ENCODE results near the gene HGFAC. TPM values are rescaled to one million over a fixed set of nuclear protein-coding genes. Genes with fewer than 3 reads are reported as not detected.

HGFAC gene
- total RNA-seq (2013; cell fraction: nucleolus; rRNA removed), result not detected in 2 replicates
- total RNA-seq (2014; rRNA removed) (not detected in 2 replicates), total RNA-seq (2014; rRNA removed; fragmentation: Illumina TruSeq; extraction: Trizol) (not detected in 2 replicates), total RNA-seq (2021) (0.38 TPM in 1 of 2 replicates, not detected in the other), polyA plus RNA-seq (2011; rRNA removed) (not detected in 2 replicates), polyA plus RNA-seq (2014; fragmentation: Illumina TruSeq; extraction: Trizol) (not detected in 2 replicates), polyA plus RNA-seq (2014; fragmentation: Nextera tagmentation; extraction: Ambion mirVana) (not detected), polyA plus RNA-seq (2014; rRNA removed) (not detected in 2 replicates), polyA plus RNA-seq (2016; fragmentation: Nextera tagmentation; extraction: Ambion mirVana) (not detected), polyA minus RNA-seq (2011; rRNA and poly(A)+ RNA removed) (not detected in 2 replicates), Bru-seq, nascent RNA (not detected), BruChase-seq, experiment 1, labeled RNA remaining after a 6-hour chase (percentile 18 among the genes with signal in this experiment), BruChase-seq, experiment 2, labeled RNA remaining after a 2-hour chase (percentile 16 among the genes with signal in this experiment)
- not detected for polyA plus RNA-seq (2011; ENCODE audit: low read depth)
- not detected in 2 replicates for polyA plus RNA-seq (2011; cell fraction: cytosol; rRNA removed)
- polyA plus RNA-seq (2011; cell fraction: nucleus; rRNA removed), result not detected in 2 replicates
- polyA plus RNA-seq (2012), result not detected in 2 replicates
- not detected in 2 replicates for polyA minus RNA-seq (2011; cell fraction: cytosol; rRNA and poly(A)+ RNA removed)
- polyA minus RNA-seq (2011; cell fraction: nucleus; rRNA and poly(A)+ RNA removed), result not detected in 2 replicates
- long read RNA-seq, experiment 1, result 0 reads
- long read RNA-seq, experiment 2, result 0 reads

GRCh38 chr4:3441501-3442459 lies at the start of gene HGFAC:
TSS of gene HGFAC (plus strand) at chr4:3441968. CDS start at chr4:3442002, 34 bp downstream.
- in situ Hi-C loops (cut with MboI), result loop anchor here (10.0 kb wide), 1 partner anchor 337 kb away; no protein-coding TSS in a partner anchor
- TF ChIP-seq IRF3 (IDR thresholded peaks at IDR 0.05) (no peak), BMI1 (IDR thresholded peaks at IDR 0.05; ENCODE audit: borderline replicate concordance) (no peak), STAT3 (IDR thresholded peaks at IDR 0.05; ENCODE audit: low read depth, low read length) (no peak), NRF1 (conservative IDR thresholded peaks at IDR 0.05; ENCODE audit: low read depth, low read length) (no peak), CBX3 (IDR thresholded peaks at IDR 0.05; ENCODE audit: borderline replicate concordance, low read depth) (no peak), PML (IDR thresholded peaks at IDR 0.05; ENCODE audit: low read length) (no peak), LARP7 (IDR thresholded peaks at IDR 0.05) (no peak), IKZF1 (conservative IDR thresholded peaks at IDR 0.05) (no peak), YY1 (IDR thresholded peaks at IDR 0.05; ENCODE audit: low read depth, low read length) (no peak), TCF3 (IDR thresholded peaks at IDR 0.05; ENCODE audit: borderline replicate concordance, insufficient read depth, low read depth, low read length) (no peak), YBX1 (IDR thresholded peaks at IDR 0.05) (no peak), IRF5 (IDR thresholded peaks at IDR 0.05; ENCODE audit: borderline replicate concordance) (no peak), NR2C1 (IDR thresholded peaks at IDR 0.05) (no peak)

More at GRCh38 chr4:3441501-3442459, at the start of gene HGFAC:
- ChIA-PET SMC1A (ENCODE audit: uncharacterized antibody, unreplicated experiment) (interaction anchor here (5.8 kb wide), 1 partner anchor 96 kb away, joined by 35 read pairs; no protein-coding TSS in a partner anchor), RAD21 (ENCODE audit: unreplicated experiment) (interaction anchor here (1.0 to 2.6 kb wide), 2 partner anchors 49 to 96 kb away, joined by 3 to 16 read pairs; no protein-coding TSS in a partner anchor), POLR2A (interaction anchor here (0.9 to 1.1 kb wide), 2 partner anchors 94 to 95 kb away, joined by 3 read pairs; no protein-coding TSS in a partner anchor), CTCF (interaction anchor here (0.5 to 7.0 kb wide), 6 partner anchors 72 to 1261 kb away, joined by 3 to 81 read pairs (median 4); no protein-coding TSS in a partner anchor)
- no peaks in the 10 kb centered on the region for H3K36me3 ChIP-seq (ENCODE audit: control insufficient read depth in 2 of 2, insufficient read depth in 2 of 2, low read length in 1 of 2)
- H4K20me1 ChIP-seq (ENCODE audit: control insufficient read depth, insufficient read depth), result no peaks in the 10 kb centered on the region
- no peak for ATAC-seq
- no peaks in the 10 kb centered on the region for H3K9me3 ChIP-seq (replicated peaks; ENCODE audit: control insufficient read depth, insufficient read depth, low read length)
- FAIRE-seq, result no peak
- no peak for DNase-seq (ENCODE audit: low read depth, low spot score)
- no peak within 1 kb of the TSS for H3K4me2 ChIP-seq (ENCODE audit: control insufficient read depth, insufficient read depth)
- H2AFZ ChIP-seq (ENCODE audit: control insufficient read depth, low read depth, low read length), result no peak within 1 kb of the TSS
- H3K4me1 ChIP-seq (ENCODE audit: control insufficient read depth, insufficient read depth, low read length), result no peaks in the 10 kb centered on the region
- no TSS peak for BruUV-seq (replicated peaks)
- H3K27ac ChIP-seq (ENCODE audit: control insufficient read depth, insufficient read depth), result no peak within 1 kb of the TSS
- H3K4me3 ChIP-seq, result no peak within 1 kb of the TSS
- intact Hi-C loops (cut with micrococcal nuclease; ENCODE audit: unreplicated experiment), result loop anchor here (2.0 kb wide), 1 partner anchor 335 kb away; no protein-coding TSS in a partner anchor
- no peak within 1 kb of the TSS for H3K9ac ChIP-seq (ENCODE audit: control insufficient read depth, insufficient read depth, low read length)
- 39% methylated on average over 20 of the region's 27 CpGs for WGBS (ENCODE audit: insufficient coverage, insufficient replicate concordance, low lambda C conversion rate, missing lambda C conversion rate)
- H3K27me3 ChIP-seq (replicated peaks in 1 of 2; ENCODE audit: control insufficient read depth in 2 of 2, insufficient read depth in 2 of 2, low read length in 1 of 2), result no peaks in the 10 kb centered on the region
- no peaks in the 10 kb centered on the region for H3K79me2 ChIP-seq (ENCODE audit: control insufficient read depth, insufficient read depth, low read length)

Measured in GM12878 (cell line).